CD4-positive, alpha-beta T cell treated with Interleukin-6 at 100 ng/mL for 8 hours (primary cell): ENCODE measurements around the gene SWI5.
"Not testable (repeated sequence)": the region's sequence is repeated elsewhere in the genome, so short reads cannot be mapped to it uniquely, and the experiment has no call there.

ENCODE experiments used
- DNase-seq: peaks from one replicate; pipeline ENCODE4 v3.0.0-alpha.2; 2020; ENCODE audit warnings: mixed read lengths, low spot score

The SWI5 gene

DNA sequence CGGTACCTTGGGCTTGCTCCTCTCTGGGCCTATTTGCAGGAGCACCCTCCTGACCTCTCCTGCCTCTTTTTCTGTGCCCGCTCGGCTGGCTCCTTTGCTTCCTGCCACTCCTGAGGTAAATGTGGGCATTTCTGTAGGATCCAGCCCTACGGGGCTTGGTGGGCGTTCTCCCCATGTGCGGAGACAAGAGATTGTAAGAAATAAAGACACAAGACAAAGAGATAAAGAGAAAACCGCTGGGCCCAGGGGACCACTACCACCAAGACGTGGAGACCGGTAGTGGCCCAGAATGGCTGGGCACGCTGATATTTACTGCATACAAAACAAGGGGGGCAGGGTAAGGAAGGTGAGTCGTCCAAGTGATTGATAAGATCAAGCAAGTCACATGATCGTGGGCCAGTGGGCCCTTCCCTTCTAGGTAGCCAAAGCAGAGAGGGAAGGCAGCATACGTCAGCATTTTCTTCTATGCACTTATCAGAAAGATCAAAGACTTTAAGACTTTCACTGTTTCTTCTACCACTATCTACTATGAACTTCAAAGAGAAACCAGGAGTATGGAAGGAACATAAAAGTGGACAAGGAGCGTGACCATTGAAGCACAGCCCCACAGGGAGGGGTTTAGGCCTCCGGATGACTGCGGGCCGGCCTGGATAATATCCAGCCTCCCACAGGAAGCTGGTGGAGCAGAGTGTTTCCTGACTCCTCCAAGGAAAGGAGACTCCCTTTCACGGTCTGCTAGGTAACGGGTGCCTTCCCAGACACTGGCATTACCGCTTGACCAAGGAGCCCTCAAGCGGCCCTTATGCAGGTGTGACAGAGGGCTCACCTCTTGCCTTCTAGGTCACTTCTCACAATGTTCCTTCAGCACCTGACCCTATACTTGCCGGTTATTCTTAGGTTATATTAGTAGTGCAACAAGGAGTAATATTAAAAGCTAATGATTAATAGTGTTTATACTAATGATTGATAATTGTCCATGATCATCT is 3.3 kb downstream of the SWI5 start:
- not testable (repeated sequence) for DNase-seq

DNA sequence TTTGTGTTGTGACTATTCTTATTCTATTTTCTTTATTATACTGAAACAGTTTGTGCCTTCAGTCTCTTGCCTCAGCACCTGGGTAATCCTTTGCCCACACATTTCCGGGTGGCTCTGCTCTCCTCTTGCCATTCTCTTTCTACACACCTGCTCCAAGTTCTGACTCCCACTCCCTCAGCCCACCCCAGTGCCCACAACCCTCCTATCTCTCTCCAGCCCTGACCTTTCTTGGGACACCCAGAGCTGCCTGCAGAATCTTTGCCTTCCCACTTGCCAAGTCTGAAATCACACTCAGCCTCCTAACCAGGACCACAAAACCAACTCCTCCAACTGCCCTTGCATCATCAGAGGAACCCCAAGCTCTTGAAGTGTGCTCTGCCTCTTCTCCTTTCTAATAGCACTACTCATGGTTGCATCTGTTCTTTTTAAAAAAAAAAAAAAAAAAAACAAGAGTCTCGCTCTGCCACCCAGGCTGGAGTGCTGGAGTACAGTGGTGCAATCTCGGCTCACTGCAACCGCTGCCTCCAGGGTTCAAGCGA is 4.1 kb downstream of the SWI5 start:
- no peak for DNase-seq

DNA sequence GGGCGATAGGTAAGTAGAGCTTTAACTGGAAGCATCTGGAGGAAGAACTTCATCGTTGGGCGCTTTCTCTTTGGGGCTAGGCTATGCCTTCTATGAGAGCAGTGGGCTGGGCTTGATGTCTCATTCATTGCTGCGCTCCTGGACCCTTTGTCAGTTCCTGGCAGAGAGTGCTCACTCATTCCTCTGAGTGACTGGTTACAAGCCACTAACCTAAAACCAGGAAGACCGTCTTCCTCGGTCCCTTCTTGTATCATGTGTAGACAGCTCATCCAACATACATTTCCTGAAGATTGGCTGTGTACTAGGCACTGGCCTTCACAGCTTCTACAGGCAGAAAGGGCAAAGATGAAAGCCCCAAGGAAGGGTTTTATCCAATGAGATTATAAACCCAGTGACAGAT is 6.4 kb downstream of the SWI5 start:
- DNase-seq, result no peak

DNA sequence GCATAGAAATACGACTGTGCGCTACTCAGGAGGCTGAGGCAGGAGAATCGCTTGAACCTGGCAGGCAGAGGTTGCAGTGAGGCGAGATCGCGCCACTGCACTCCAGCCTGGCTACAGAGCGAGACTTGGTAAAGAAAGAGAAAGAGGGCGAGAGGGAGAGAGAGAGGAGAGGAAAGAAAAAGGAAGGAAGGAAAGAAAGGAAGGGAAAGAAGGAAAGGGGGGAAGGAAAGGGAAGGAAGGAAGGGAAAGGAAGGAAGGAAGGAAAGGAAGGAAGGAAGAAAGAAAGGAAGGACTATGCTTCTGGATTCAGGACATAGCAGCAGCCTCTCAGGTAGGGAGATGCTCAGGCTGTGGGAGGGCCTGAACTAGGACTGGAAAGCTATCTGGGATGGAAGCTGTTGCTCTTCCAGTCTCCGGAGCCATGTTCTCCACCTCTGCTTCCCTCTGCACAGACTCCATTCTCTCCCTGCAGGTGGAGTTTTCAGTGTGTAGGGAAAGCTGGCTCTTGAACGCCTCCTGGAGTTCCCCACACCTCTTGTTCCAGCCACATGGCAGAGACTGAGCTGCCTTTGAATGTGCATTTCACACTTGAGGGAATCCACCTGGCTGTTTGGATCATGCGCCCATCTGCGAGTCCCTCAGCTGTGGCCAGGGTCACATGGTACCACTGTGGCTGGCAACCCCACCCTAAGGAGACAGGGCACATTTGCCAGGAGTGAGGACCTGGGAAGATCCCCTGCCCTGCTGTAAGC is 9.1 kb downstream of the SWI5 start:
- no peak for DNase-seq

DNA sequence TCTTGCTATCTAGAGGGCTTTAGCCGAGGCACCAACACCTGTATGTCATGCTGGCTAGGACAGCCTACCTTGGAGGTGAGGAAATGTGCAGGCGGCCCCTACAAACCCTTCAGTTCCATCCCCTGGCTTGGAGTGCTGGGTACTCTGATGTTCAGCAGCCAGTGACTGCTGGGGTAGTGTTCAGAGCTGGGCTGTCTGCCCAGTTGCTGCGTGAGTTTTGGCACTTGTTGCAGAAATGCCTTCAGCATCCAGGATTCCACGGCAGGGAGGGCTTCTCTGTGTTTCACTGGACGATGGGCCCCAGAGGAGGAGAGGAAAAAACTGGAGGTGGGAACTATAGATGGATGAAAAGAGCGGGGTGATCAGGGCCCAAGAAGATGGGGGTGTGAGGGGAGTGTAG is 10.4 kb downstream of the SWI5 start:
- DNase-seq, result no peak

DNA sequence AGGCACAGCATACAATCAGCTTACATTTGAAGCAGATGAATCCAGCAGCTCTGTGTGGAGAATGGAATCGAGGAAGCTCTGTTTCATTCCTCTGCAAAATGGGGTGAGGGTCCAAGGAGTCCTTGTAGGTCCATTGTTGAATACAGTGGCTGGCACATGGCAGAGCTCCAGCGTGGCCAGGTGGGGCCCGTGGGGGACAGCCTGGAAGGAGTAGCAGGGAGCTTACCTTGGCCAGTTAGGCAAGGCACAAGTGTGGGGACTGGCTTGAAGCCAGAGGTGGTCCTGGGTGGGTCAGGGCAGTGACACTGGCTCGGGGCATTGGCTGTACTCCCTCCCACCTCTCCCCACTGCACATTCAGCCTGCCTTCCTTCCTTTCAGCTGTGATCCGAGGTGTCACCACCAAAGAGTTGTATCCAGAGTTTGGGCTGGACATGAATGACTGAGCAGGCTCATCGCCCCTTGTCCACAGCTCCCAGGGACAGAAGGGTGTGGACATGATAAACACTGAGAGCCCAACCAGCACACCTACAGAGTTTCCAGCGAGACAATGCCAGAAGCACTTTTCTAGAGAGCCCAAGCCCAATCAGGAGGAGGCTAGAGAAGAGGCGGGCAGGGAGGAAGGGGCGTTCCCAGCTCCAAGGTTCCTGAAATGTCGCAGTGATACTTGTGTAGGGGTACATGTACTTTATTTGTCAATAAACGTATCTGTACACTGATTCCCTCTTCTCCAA is 12.4 kb downstream of the SWI5 start:
- DNase-seq, result no peak

DNA sequence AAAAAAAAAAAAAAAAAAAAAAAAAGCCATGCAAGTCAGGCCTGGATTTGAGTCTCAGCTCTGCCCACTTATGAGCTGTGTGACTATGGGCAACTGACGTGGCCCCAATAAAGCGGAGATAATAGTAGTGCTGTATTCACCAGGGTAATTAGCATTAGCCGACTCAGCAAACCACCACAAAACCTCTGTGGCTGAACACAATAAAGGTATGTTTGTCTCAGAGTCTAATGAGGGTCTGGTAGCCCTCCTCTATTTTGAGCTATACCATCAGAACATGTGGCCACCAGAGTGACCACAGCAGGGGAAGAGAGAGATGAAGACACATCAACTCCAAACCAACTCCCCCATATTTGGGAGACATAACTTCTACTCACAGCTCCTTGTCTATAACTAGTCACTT is 15.9 kb downstream of the SWI5 start:
- no peak for DNase-seq

DNA sequence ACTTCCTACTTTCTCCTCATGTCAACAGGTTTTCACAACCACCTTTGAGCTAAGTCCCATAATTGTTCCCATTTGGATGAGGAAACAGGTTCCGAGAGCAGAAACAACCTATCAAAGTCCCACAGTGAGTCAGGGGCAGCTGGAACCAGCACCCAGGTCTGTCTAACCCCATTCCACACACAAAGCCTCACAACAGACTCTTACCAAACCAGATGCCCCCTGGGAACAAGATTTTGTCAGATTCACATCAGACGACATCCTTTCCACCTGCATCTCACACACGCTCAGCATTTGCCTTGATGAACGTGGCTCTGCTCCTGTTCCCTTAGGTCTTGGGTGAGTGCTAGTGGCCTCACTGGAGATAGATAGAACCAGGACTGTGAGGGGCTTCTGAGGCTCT is 17.0 kb downstream of the SWI5 start:
- DNase-seq, result no peak

DNA sequence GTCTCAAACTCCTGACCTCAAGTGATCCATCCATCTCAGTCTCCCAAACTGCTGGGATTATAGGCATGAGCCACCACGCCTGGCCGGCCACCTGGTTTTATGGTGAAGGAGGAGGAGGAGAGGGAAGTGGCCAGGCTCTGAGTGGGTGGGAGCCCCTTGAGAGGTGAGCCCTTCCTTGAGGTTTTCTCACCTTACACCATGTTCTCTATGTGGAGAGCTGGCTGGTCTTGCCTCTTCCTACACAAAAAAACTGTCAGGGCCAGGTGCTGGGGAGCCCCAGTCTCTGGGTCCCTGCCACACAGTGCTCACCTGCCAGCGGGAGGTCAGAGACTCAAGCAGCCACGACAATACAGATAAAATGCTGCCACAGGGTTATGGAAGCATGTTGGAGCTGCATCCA is 18.1 kb downstream of the SWI5 start:
- DNase-seq, result no peak

DNA sequence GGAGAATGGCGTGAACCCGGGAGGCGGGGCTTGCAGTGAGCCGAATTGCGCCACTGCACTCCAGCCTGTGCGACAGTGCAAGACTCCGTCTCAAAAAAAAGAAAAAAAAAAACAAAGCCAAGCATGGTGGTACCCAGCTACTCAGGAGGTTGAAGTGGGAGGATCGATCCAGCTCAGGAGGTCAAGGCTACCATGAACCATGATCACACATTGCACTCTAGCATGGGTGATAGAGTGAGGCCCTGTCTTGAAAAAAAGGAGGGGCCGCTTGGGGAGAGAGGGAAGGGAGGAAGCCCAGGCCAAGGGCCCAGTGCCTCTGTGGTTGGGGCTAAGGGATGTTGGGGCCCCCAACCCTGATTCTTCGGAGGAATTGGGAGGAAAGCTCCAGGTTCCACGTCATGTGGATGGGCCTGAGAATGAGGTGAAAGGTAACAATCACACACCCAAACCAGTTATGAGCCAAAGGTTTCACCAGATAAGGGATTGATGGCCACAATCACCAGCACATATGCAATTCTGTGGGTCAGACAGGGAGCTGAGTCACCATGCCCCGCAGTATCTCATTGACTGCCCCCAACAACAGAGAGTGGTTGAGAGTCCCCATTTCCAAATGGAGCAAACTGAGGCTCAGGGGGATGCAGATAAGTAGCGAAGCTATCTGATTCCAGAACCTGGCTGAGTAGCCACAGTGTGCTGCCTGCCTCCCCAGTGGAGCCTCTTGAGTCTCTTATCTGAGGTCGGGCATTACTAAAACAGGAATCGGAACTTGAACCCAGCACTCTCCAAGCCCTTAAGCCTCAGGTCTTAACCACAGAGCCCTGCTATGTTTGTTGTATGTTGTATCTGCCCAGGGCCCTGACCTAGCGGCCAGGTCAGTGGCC is 20.5 kb downstream of the SWI5 start:
- no peak for DNase-seq

DNA sequence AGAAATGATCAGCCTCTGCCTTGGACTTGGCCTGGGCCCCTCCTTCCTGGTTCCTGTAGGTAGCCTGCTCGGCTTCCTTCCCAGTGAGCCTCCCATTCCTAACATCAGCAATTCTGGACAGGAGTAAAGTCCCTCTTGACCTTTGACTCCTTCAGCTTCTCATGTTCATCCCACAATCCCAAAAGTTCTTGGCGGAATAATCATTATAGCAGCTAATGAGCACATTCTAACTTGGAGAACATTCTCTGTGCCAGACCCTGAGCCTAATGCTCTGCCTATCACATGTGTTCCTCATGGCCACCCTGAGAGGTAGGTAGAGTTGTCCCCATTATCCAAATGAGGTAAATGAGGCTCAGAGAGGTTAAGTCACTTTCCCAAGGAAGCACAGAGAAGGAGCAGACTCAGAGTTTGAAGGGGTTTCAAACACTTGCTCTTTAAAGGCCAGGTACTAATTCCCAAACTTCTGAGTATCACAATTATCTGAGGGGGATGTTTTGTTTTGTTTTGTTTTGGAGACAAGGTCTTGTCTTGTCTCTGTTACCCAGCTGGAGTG is 21.2 kb downstream of the SWI5 start:
- no peak for DNase-seq

DNA sequence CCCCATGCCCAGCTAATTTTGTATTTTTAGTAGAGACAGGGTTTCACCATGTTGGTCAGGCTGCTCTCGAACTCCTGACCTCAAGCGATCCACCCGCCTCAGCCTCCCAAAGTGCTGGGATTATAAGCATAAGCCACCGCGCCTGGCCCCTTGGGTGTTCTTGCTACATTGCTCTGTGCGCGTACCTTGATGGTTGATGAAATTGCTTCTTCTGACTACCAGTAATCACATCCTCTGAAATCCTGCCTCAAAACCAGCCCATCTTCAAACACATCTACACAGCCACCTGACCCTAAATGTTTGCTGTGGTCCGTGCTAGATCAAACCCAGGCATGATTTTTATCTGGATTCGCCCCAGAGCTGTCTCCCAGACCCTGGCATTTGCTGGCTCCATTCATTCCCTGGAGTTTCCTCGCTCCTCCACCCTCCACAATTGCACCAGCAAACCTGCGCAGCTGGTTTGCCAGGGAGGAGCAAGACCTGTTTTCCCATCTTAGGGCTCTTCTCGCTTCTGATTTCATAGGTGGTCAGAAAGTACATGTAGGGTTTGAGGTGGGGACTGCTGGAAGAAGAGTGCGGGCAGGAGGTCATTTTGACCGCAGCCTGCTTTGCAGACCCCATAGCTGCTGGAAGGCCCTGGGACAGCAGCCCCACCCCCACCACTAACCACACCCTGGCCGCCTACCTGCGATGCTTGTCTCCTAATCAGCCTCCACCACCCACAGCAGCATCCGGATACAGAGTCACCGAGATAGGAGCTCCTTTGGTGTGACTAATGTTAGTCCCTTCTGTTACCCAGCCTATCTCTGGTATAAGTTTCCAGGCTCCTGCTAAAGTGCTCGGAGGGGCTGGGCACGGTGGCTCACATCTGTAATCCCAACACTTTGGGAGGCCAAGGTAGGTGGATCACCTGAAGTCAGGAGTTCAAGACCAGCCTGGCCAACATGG is 22.7 kb downstream of the SWI5 start:
- DNase-seq, result no peak

DNA sequence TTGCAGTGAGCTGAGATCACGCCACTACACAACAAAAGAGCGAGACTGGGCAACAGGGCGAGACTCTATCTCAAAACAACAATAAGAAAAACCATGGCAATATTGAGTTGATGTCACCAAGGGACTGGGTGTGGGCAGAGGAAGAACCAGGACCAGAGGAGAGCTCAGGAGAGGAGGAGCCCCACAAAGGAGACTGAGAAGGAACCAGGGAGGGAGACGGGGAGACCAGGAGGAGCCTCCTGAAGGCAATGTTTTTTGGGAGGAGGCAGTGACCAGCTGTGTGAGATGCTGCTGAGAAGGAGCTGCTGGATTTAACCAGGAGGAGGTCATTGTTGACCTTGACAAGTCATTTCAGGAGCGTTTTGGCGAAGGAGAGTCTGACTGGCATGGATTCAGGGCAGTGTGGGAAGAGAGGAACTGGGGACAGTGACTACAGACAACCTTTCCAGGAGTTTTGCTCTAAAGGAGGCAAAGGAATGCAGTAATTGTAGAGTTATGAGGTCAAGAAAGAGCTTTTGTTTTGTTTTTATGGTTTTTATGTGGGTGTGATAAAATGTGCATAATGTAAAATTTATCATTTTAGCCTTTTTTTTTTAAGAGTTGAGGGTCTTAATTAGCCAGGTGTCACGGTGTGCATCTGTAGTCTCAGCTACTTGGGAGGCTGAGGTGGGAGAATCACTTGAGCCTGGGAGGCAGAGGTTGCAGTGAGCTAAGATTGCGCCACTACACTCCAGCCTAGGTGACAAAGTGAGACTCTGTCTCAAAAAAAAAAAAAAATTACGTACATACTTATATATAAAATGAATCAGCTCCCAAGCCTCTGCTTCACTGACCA is 28.3 kb downstream of the SWI5 start:
- no peak for DNase-seq

DNA sequence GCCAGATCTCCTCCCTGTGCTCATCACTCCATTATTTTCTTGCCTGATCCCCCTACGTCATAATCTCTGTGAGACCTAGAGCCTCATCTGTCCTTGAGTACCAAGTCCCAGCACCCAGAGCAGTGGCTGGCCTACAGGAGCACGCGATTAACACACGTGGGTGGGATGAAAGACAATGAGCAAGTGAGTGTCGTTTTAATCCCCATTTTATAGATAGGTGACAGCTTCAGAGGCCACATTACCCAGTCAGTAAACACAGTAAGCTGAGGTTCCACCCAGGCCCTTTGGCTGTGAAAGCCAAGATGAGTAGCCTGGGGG is 28.9 kb downstream of the SWI5 start:
- no peak for DNase-seq

DNA sequence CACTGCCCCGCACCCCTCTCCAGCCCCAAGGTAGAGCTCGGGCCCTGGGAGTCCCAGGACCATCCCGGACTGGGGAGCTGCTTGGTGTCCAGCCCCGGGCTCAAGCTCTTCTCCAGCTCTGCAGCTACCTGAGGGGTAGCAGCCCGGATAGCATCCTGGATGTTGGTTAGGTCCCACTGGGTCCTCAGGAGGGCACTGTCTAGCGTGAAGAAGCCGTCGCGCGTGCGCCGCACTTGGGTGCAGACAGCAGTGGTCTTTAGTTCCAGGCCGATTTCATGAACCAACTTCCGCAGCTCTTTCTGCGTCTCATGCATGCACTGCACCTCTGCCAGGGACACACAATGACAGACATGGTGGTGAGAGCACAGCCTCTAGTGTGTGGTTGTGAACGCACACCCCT is 33.5 kb downstream of the SWI5 start:
- DNase-seq, result no peak

DNA sequence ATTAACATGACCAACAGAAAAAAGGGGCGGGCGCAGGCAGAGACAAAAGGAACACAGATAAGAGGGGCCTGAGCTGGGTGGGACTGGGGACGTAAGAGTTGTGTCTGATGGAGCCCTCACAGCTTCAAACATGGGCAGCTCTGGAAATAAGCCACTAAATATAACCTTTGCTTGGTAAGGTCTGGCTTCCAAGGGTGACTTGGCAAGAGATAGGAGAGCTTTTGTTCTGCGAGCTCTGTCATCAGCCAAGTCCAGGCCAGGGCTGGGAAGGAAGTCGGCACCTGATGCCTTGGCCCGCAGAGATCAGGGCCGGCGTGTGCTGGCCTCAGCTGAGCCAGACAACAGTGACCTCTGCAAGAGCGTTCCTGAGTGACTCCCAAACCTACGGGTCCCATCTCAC is 34.4 kb downstream of the SWI5 start:
- no peak for DNase-seq

DNA sequence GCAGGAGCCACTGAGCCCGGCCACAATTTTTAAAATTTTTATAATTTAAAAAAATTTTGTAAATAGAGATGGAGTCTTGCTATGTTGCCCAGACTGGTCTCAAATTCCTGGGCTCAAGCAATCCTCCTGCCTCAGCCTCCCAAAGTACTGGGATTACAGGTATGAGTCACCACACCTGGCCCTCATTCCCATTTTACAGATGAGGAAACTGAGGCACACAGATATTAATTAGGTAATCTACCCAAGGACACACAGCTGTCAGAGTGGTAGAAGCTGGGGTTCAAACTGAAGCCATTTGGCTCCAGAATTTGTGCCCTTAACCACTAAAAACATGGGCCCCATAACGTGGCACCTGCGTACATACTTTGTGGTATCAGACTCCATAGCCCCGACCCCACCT is 38.6 kb downstream of the SWI5 start:
- no peak for DNase-seq

DNA sequence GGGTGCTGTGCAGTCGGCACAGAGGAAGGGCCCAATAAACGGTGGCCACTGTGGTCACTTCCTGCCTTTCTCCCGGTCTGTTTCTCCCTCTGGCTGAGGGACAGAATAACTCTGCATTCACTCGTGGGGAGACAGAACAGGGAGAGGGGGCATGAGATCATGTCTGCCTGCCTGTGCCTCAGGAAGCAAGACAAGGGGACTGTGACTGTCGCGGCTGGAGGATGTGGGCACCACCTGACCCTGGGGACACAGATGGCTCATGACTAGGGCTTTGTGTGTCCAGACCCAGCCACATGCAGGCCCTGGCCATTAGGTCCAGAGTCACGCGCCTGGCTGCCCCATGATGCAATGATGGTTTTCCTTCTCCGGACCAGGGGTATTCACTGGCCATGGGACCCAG is 40.3 kb downstream of the SWI5 start:
- no peak for DNase-seq

DNA sequence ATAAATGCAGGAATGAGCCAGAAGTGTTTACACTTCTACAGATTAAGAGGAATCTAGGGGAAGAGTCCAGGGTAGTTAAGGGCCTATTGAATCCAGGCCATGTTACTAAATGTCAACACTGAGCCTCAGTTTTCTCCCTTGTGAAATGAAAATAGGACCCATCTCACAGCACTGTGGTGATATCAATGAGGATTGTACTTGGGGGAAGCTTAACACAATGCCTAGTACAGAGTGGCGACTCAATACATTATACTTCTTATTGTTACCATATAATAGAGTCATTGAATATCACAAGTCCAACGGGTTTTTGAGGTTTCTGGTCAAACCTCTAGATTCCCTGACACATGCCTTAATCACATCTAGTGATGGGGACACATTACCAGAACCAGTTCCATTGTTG is 41.6 kb downstream of the SWI5 start:
- DNase-seq, result no peak
